Activated CD8-positive, alpha-beta memory T cell treated with anti-CD3 and anti-CD28 coated beads, Interleukin-2, amount 10 ng/mL, durations not matched to agents 7 days and 5 days (primary cell): ENCODE data around the gene SLC6A11. TPM values are rescaled to one million over a fixed set of nuclear protein-coding genes. Genes with fewer than 3 reads are reported as not detected.

Experiments used
- ATAC-seq: fragments of 150-1000 bp; cut with Tn5 transposase; one replicate; pipeline ENCODE4 v1.10.0; 2021; ENCODE audit warnings: moderate library complexity
- CTCF ChIA-PET: fragments of 350-600 bp; sonication (Branson Sonifier 250); formaldehyde crosslinking; loops from one replicate; lab custom pipeline; 2021; ENCODE audit warnings: antibody characterized with exemption; lab: Charles Lee
- DNase-seq: peaks from one replicate; pipeline ENCODE4 v3.0.0-alpha.2; 2020
- H3K27ac Mint-ChIP-seq: one replicate; pipeline ENCODE4 v1.8.0; 2021; ENCODE audit warnings: mild to moderate bottlenecking, mixed read lengths
- H3K27me3 Mint-ChIP-seq: one replicate; pipeline ENCODE4 v1.8.0; 2021; ENCODE audit warnings: mixed read lengths
- H3K36me3 Mint-ChIP-seq: one replicate; pipeline ENCODE4 v1.8.0; 2021; ENCODE audit warnings: mild to moderate bottlenecking, mixed read lengths
- H3K4me1 Mint-ChIP-seq: one replicate; pipeline ENCODE4 v1.8.0; 2021; ENCODE audit warnings: mixed read lengths
- H3K4me3 Mint-ChIP-seq: one replicate; pipeline ENCODE4 v1.8.0; 2021; ENCODE audit warnings: mild to moderate bottlenecking, moderate library complexity, mixed read lengths
- H3K9me3 Mint-ChIP-seq: one replicate; pipeline ENCODE4 v1.8.0; 2022; ENCODE audit warnings: low read depth, mixed read lengths
- total RNA-seq, 2 experiments: library from RNA; stranded (reverse); gene quantifications; one replicate each; pipeline ENCODE4 v1.2.3, GENCODE V29; 2021

SLC6A11 gene
- total RNA-seq, 2 experiments from 2014 or later, result not detected

- no peak overlapping the region for H3K27ac Mint-ChIP-seq
- H3K36me3 Mint-ChIP-seq, result no peaks in the 10 kb centered on the region
- H3K27me3 Mint-ChIP-seq, result peaks cover 13% of the 10 kb centered on the region
- no peak for DNase-seq
- no peak for ATAC-seq
- CTCF ChIA-PET, result no interaction called here
- H3K4me3 Mint-ChIP-seq, result no peak overlapping the region
- H3K9me3 Mint-ChIP-seq, result no peaks in the 10 kb centered on the region
- H3K4me1 Mint-ChIP-seq, result no peaks in the 10 kb centered on the region
Measured at GRCh38 chr3:10926256-10926810, 110.3 kb downstream of the SLC6A11 start.

GRCh38 chr3:10926811-10927521 is 110.9 kb downstream of the SLC6A11 start:
- Mint-ChIP-seq H3K4me3 (no peak overlapping the region), H3K9me3 (no peaks in the 10 kb centered on the region), H3K36me3 (no peaks in the 10 kb centered on the region), H3K4me1 (no peaks in the 10 kb centered on the region), H3K27me3 (peaks cover 10% of the 10 kb centered on the region), H3K27ac (no peak overlapping the region)
- CTCF ChIA-PET, result no interaction called here
- DNase-seq (no peak), ATAC-seq (no peak)

- no peak overlapping the region for H3K27ac Mint-ChIP-seq
- CTCF ChIA-PET, result no interaction called here
- no peak for ATAC-seq
- H3K27me3 Mint-ChIP-seq, result peaks cover 7% of the 10 kb centered on the region
- H3K4me1 Mint-ChIP-seq, result no peaks in the 10 kb centered on the region
- H3K4me3 Mint-ChIP-seq, result no peak overlapping the region
- no peak for DNase-seq
- no peaks in the 10 kb centered on the region for H3K36me3 Mint-ChIP-seq
- H3K9me3 Mint-ChIP-seq, result no peaks in the 10 kb centered on the region
Measured at GRCh38 chr3:10927551-10927950, 111.5 kb downstream of the SLC6A11 start.

GRCh38 chr3:10928407-10928960 is 112.5 kb downstream of the SLC6A11 start:
- no peaks in the 10 kb centered on the region for H3K4me1 Mint-ChIP-seq
- CTCF ChIA-PET, result no interaction called here

GRCh38 chr3:10928961-10929471 is 113.0 kb downstream of the SLC6A11 start:
- Mint-ChIP-seq H3K36me3 (no peaks in the 10 kb centered on the region), H3K4me1 (no peaks in the 10 kb centered on the region), H3K27me3 (no peaks in the 10 kb centered on the region), H3K9me3 (no peaks in the 10 kb centered on the region), H3K27ac (no peak overlapping the region), H3K4me3 (no peak overlapping the region)
- ATAC-seq (no peak), DNase-seq (no peak)
- CTCF ChIA-PET, result no interaction called here

More at GRCh38 chr3:10928407-10928960, 112.5 kb downstream of the SLC6A11 start:
- ATAC-seq (no peak), DNase-seq (no peak)
- no peak overlapping the region for H3K27ac Mint-ChIP-seq
- H3K27me3 Mint-ChIP-seq, result peaks cover 5% of the 10 kb centered on the region
- H3K4me3 Mint-ChIP-seq, result no peak overlapping the region
- no peaks in the 10 kb centered on the region for H3K36me3 Mint-ChIP-seq
- no peaks in the 10 kb centered on the region for H3K9me3 Mint-ChIP-seq

GRCh38 chr3:10929978-10930665 is 114.1 kb downstream of the SLC6A11 start:
- Mint-ChIP-seq H3K9me3 (no peaks in the 10 kb centered on the region), H3K4me1 (no peaks in the 10 kb centered on the region), H3K4me3 (no peak overlapping the region), H3K36me3 (no peaks in the 10 kb centered on the region), H3K27me3 (no peaks in the 10 kb centered on the region), H3K27ac (no peak overlapping the region)
- ATAC-seq (no peak), DNase-seq (no peak)
- CTCF ChIA-PET, result no interaction called here

GRCh38 chr3:10930666-10931040 is 114.6 kb downstream of the SLC6A11 start:
- DNase-seq, result no peak
- CTCF ChIA-PET, result no interaction called here
- Mint-ChIP-seq H3K4me3 (no peak overlapping the region), H3K4me1 (no peaks in the 10 kb centered on the region), H3K27ac (no peak overlapping the region), H3K36me3 (no peaks in the 10 kb centered on the region), H3K9me3 (no peaks in the 10 kb centered on the region), H3K27me3 (no peaks in the 10 kb centered on the region)
- no peak for ATAC-seq

- H3K9me3 Mint-ChIP-seq, result no peaks in the 10 kb centered on the region
- no peaks in the 10 kb centered on the region for H3K4me1 Mint-ChIP-seq
- CTCF ChIA-PET, result no interaction called here
- DNase-seq (no peak), ATAC-seq (no peak)
- H3K36me3 Mint-ChIP-seq, result no peaks in the 10 kb centered on the region
- no peaks in the 10 kb centered on the region for H3K27me3 Mint-ChIP-seq
- no peak overlapping the region for H3K27ac Mint-ChIP-seq
- H3K4me3 Mint-ChIP-seq, result no peak overlapping the region
Measured at GRCh38 chr3:10932596-10932995, 116.6 kb downstream of the SLC6A11 start.

GRCh38 chr3:10933021-10933420 is 117.0 kb downstream of the SLC6A11 start:
- Mint-ChIP-seq H3K27ac (no peak overlapping the region), H3K36me3 (no peaks in the 10 kb centered on the region), H3K27me3 (no peaks in the 10 kb centered on the region), H3K4me3 (no peak overlapping the region), H3K9me3 (no peaks in the 10 kb centered on the region), H3K4me1 (no peaks in the 10 kb centered on the region)
- no peak for DNase-seq
- ATAC-seq, result no peak
- CTCF ChIA-PET, result no interaction called here

GRCh38 chr3:10933470-10933804 is 117.4 kb downstream of the SLC6A11 start:
- no peak overlapping the region for H3K27ac Mint-ChIP-seq
- no peak for DNase-seq
- H3K36me3 Mint-ChIP-seq, result no peaks in the 10 kb centered on the region
- no peak overlapping the region for H3K4me3 Mint-ChIP-seq
- no peaks in the 10 kb centered on the region for H3K4me1 Mint-ChIP-seq
- H3K27me3 Mint-ChIP-seq, result no peaks in the 10 kb centered on the region
- CTCF ChIA-PET, result no interaction called here
- ATAC-seq, result no peak
- no peaks in the 10 kb centered on the region for H3K9me3 Mint-ChIP-seq

- H3K36me3 Mint-ChIP-seq, result no peaks in the 10 kb centered on the region
- ATAC-seq, result no peak
- H3K27me3 Mint-ChIP-seq, result no peaks in the 10 kb centered on the region
- CTCF ChIA-PET, result no interaction called here
- no peaks in the 10 kb centered on the region for H3K4me1 Mint-ChIP-seq
- DNase-seq, result no peak
- no peak overlapping the region for H3K4me3 Mint-ChIP-seq
- H3K9me3 Mint-ChIP-seq, result no peaks in the 10 kb centered on the region
- no peak overlapping the region for H3K27ac Mint-ChIP-seq
Measured at GRCh38 chr3:10933805-10934481, 117.9 kb downstream of the SLC6A11 start.

GRCh38 chr3:10935028-10935427 is 119.0 kb downstream of the SLC6A11 start:
- no peaks in the 10 kb centered on the region for H3K36me3 Mint-ChIP-seq
- no peak overlapping the region for H3K4me3 Mint-ChIP-seq
- H3K4me1 Mint-ChIP-seq, result no peaks in the 10 kb centered on the region
- ATAC-seq (no peak), DNase-seq (no peak)
- H3K27me3 Mint-ChIP-seq, result no peaks in the 10 kb centered on the region
- H3K27ac Mint-ChIP-seq, result no peak overlapping the region
- CTCF ChIA-PET, result no interaction called here
- no peaks in the 10 kb centered on the region for H3K9me3 Mint-ChIP-seq

- Mint-ChIP-seq H3K36me3 (no peaks in the 10 kb centered on the region), H3K4me3 (no peak overlapping the region), H3K9me3 (no peaks in the 10 kb centered on the region), H3K27me3 (no peaks in the 10 kb centered on the region), H3K27ac (no peak overlapping the region), H3K4me1 (no peaks in the 10 kb centered on the region)
- ATAC-seq, result no peak
- CTCF ChIA-PET, result interaction anchor here (1.0 kb wide), 1 partner anchor 10 kb away, joined by 3 read pairs; no protein-coding TSS in a partner anchor
- no peak for DNase-seq
Measured at GRCh38 chr3:10935846-10936631, 120.0 kb downstream of the SLC6A11 start.
